Omental fat pad (tissue), 4 donors: ENCODE results near the gene TNFSF13B. TPM values are rescaled to one million over a fixed set of nuclear protein-coding genes. Genes with fewer than 3 reads are reported as not detected.
A peak's percentile ranks its signal among the peaks of the same experiment; 100 is the strongest.

ENCODE experiments used
- ATAC-seq: fragments of 150-250 bp; one replicate; pipeline ENCODE4 v1.9.1; 2016; ENCODE audit warnings: mild to moderate bottlenecking, moderate library complexity; ENCODE audit not compliant: low FRiP score
- DNase-seq: peaks from one replicate; pipeline ENCODE4 v3.0.0-alpha.2; 2019; ENCODE audit warnings: low spot score
- CTCF ChIP-seq, 3 donors: fragments of 450-650 bp; IDR thresholded peaks; one replicate each; pipeline ENCODE4 v1.5.1; 2016 to 2017; ENCODE audit warnings: antibody characterized with exemption in 3 of 3, mild to moderate bottlenecking in 3 of 3, moderate library complexity in 2 of 3
- total RNA-seq, 4 donors: library from RNA; depleted of rRNA; stranded (reverse); fragments of >200 nt; gene quantifications; one replicate each; pipeline ENCODE4 v1.1.0, GENCODE V29; 2016

TNFSF13B gene, protein sequence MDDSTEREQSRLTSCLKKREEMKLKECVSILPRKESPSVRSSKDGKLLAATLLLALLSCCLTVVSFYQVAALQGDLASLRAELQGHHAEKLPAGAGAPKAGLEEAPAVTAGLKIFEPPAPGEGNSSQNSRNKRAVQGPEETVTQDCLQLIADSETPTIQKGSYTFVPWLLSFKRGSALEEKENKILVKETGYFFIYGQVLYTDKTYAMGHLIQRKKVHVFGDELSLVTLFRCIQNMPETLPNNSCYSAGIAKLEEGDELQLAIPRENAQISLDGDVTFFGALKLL
- total RNA-seq: 10 to 100 TPM in 1 of 4 donors, 1 to 10 TPM in 3; 4.7 to 15.6 (median 6.6) TPM

DNA sequence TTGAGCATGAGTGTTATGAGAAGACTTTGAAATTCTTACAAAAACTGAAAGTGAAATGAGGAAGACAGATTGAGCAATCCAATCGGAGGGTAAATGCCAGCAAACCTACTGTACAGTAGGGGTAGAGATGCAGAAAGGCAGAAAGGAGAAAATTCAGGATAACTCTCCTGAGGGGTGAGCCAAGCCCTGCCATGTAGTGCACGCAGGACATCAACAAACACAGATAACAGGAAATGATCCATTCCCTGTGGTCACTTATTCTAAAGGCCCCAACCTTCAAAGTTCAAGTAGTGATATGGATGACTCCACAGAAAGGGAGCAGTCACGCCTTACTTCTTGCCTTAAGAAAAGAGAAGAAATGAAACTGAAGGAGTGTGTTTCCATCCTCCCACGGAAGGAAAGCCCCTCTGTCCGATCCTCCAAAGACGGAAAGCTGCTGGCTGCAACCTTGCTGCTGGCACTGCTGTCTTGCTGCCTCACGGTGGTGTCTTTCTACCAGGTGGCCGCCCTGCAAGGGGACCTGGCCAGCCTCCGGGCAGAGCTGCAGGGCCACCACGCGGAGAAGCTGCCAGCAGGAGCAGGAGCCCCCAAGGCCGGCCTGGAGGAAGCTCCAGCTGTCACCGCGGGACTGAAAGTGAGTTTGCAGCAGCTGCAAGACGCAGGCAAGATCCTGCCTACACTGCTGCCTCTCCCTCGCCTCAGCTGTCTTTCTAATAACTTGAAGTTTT, at the start of gene TNFSF13B:
TNFSF13B (plus strand) TSS at position 118 of the 728 bp plus-strand sequence; CDS start at position 296, 178 bp downstream.
- DNase-seq (no peak), ATAC-seq (peak; percentile 68)
- TF ChIP-seq CTCF (IDR thresholded peaks at IDR 0.05): no peak

- ATAC-seq (no peak), DNase-seq (no peak)
- no peak for TF ChIP-seq CTCF (IDR thresholded peaks at IDR 0.05)
Measured at GRCh38 chr13:108220041-108220440, 49.5 kb upstream of the TNFSF13B start.

DNA sequence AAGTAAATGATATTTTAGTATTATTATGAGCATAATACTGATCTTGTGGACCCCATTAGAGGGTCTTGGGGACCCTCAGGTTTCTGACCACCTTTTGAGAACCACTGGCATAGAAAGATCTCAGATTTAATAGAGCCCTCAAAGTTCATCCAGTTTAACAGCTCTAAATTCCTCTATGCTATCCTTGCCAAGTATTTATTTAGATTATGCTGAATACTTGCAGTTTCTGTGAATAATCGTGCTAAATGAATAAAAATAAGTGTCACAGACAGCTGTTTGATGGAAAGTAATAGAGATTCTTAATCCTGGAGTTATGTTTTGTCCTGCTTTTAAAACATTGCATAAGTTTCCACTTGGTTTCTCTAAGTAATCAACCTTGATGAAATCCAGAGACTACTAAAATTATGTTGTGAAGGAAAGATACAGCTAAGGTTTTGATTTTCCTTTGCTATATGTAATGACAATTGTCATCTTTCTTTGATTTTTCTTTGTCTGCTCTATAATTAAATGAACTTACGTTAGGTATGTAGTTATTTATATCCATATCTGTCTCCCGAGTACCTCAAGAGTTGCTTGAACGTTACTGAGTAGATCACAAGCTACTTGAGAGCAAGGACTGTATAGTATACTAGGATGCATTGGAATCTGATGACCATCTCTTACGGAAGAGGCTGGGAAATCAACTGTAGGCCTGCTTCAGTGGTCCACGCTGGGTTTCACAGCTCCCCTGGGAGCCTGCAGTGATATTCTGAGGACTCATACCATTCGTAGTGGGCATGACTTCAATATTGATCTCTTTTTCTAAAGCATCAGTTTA, 45.6 kb upstream of the TNFSF13B start:
- no peak for TF ChIP-seq CTCF (IDR thresholded peaks at IDR 0.05)
- no peak for DNase-seq
- no peak for ATAC-seq

- ATAC-seq (no peak), DNase-seq (no peak)
- no peak for TF ChIP-seq CTCF (IDR thresholded peaks at IDR 0.05)
Measured at GRCh38 chr13:108225440-108225839, 44.1 kb upstream of the TNFSF13B start.

DNA sequence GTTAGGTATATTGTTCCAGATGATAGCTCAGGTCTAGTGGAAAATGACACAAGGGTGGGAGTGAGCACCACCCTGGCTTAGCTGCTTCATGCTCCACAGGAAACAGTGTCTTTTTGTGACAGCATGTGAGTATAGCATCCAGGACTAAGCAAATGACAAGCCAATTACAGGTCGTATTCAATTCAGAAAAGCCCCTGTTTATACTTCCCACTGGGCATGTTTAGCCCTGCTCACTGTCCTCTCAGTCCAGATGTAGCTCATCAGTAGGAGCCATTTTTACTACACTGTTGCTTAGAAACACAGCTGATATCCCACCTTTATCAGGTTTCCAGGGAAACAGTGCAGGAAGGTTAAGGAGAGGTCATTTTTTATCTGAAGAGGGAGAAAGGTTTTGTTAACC, 43.3 kb upstream of the TNFSF13B start:
- no peak for TF ChIP-seq CTCF (IDR thresholded peaks at IDR 0.05)
- DNase-seq (no peak), ATAC-seq (peak; percentile 51)

GRCh38 chr13:108227651-108228272, 41.8 kb upstream of the TNFSF13B start:
- ATAC-seq (no peak), DNase-seq (no peak)
- TF ChIP-seq CTCF (IDR thresholded peaks at IDR 0.05): peak in 1 of 3 donors; percentile 22
